GM06990 (cell line): ENCODE results near the gene CEP85.

Source experiments
- DNase-seq: peaks from one replicate; pipeline ENCODE4 v3.0.0-alpha.2; 2011; ENCODE audit not compliant: insufficient read length; ENCODE audit errors: extremely low read depth
- H3K27me3 ChIP-seq: replicated peaks from 2 replicates; pipeline ENCODE4 v1.6.0; 2011; ENCODE audit warnings: low read length; ENCODE audit not compliant: control insufficient read depth, insufficient read depth
- H3K36me3 ChIP-seq: 2 replicates; pipeline ENCODE4 v1.5.1; 2011; ENCODE audit warnings: low read length; ENCODE audit not compliant: control insufficient read depth, insufficient read depth
- H3K4me3 ChIP-seq: replicated peaks from 2 replicates; pipeline ENCODE4 v1.5.1; 2011; ENCODE audit warnings: low read depth, mild to moderate bottlenecking, control low read depth, low read length
- TF ChIP-seq, protein P1 (sequence below): IDR thresholded peaks from 2 replicates; pipeline ENCODE4 v1.5.1; 2011; ENCODE audit warnings: low read length, control low read depth, mild to moderate bottlenecking, inconsistent platforms; ENCODE audit not compliant: insufficient read depth, poor library complexity, severe bottlenecking

The CEP85 gene

DNA sequence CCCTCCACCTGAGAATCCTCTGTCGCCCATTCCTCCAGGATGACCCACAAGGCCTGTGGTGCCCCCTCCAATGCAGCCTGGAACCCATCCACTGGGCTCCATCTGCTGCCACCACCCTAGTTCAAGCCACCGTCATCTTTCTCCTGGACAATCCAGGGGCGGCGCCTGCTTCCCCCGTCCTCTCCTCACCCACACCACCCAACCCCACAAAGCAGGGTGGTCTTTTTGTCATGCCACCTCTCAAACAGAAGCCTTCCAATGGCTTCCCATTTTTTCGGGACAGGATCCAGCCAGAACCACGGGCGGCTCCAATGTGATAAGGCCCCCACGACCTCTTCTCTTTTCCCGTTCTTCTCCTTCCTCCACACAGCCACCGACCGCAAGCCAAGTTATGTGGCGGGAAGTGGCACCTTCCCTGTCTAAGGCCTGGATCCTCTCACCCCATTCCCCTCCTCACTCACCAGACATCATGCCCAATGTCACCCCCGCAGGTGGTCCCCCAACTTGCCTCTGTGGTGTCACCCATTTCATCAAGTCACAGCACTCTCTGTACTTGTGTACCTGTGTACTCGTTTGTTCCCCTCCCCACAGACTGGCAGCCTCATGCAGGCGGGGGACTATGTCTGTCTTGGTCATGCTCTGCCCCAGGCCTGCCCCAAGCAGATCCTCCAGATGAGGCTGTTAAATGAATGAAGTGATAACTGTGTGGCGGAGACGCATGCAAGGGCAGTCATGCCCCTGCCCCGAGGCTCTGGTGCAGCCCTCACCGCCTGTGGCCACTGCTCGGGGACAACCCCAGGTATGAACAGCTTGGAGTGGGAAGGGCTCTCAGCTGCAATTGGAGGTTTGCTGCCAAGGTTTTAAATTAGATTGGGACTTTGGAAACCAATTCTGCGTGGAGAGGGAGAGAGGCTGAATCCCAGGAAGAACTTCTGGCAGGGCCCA, 61.5 kb downstream of the CEP85 start:
- Histone ChIP-seq H3K36me3 (no peaks in the 10 kb centered on the region; the same call in 1 of the 2 replicates), H3K27me3 (no peaks in the 10 kb centered on the region), H3K4me3 (no peak overlapping the region)
- DNase-seq = no peak
- TF ChIP-seq, protein P1, sequence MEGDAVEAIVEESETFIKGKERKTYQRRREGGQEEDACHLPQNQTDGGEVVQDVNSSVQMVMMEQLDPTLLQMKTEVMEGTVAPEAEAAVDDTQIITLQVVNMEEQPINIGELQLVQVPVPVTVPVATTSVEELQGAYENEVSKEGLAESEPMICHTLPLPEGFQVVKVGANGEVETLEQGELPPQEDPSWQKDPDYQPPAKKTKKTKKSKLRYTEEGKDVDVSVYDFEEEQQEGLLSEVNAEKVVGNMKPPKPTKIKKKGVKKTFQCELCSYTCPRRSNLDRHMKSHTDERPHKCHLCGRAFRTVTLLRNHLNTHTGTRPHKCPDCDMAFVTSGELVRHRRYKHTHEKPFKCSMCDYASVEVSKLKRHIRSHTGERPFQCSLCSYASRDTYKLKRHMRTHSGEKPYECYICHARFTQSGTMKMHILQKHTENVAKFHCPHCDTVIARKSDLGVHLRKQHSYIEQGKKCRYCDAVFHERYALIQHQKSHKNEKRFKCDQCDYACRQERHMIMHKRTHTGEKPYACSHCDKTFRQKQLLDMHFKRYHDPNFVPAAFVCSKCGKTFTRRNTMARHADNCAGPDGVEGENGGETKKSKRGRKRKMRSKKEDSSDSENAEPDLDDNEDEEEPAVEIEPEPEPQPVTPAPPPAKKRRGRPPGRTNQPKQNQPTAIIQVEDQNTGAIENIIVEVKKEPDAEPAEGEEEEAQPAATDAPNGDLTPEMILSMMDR = no peak

DNA sequence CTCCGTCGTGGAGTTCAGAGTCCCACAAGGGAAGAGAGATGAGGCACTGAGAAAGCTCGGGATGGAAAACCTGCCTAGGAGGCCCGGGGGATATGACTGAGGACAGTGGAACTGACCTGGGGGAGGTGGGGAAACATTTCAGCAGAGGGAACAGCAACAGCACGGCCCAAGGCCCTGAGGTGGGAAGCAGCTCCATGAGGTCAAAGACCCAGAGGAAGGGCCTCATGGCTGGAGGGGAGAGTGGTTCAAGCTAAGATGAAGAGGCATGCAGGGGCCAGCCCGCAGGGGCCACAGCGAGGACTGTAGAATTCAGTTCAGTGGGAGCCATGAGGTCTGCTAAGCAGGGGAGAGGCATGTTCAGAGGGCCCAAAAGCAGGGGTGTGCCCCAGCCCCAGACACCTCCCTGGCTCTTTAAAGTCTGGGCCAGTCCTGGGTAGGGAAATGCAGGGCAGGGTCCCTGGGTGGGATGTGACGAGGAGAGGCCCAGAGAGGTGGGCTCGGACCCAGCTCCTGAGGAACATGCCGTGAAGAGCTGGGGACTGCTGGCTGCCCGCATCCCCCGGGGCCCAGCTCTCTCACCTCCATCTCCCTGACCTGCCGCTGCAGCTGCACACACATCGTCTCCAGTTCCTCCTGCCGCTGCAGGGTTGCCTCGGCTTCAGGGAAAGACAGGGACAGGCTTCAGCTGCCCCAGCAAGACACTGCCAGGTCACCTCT, 62.5 kb downstream of the CEP85 start:
- no peak for DNase-seq
- no peak overlapping the region for H3K4me3 ChIP-seq
- no peaks in the 10 kb centered on the region; the same call in 1 of the 2 replicates for H3K36me3 ChIP-seq
- TF ChIP-seq, protein P1 = no peak
- H3K27me3 ChIP-seq = no peaks in the 10 kb centered on the region

DNA sequence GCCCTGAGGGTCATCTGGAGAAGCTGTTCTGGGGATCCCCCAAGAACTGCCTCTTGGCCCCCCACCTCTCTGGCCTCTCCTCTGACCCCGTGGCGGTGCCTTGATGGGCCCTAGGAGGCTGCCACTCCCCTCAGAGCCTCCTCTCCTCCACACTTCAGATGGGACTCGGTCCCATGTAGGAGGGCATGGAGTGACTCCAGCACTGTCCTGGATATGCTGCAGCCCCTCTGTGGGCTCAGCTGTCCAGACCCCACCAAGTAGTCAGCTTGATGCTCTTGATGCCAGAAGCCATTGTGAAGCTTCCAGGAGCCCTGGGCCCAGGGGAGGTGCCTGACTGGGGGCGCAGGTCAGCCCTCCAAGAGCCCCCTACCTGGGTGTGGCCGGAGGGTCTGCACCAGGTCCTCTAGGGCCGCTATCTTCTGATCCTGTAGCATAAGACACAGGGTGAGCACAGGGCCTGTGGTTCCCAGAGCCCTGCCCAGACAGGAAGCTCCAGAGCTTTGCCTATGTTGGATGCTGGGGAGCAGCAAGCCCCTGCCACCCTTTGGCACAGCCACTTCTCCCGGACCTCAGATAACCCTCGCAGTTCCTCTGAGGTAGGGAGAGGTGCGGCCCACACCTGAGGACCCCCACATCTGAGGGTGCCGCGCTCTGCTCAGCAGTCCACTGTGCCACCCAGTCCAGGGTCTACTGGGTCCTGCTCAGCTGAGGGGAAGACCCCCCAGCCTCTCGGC, 63.2 kb downstream of the CEP85 start:
- Histone ChIP-seq H3K27me3 (no peaks in the 10 kb centered on the region), H3K4me3 (no peak overlapping the region), H3K36me3 (no peaks in the 10 kb centered on the region; the same call in 1 of the 2 replicates)
- TF ChIP-seq, protein P1 = no peak
- no peak for DNase-seq

DNA sequence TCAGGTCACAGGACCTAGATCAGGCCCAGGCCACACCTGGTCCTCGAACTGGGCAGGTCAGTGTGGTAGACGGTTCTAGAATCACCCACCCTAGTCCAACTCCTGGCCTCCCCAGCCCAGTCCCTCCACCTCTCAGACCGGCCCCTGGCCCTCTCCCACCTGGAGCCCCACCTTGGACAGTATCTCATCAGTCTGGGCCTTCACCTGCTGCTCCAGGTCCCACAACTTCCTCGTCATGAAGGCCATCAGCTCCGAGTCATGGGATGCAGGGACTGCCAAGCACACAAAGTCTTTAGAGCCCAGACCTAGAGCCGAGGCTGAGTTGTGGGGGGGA, 63.8 kb downstream of the CEP85 start:
- DNase-seq = no peak
- H3K36me3 ChIP-seq = no peaks in the 10 kb centered on the region; the same call in 1 of the 2 replicates
- TF ChIP-seq, protein P1 = no peak
- no peak overlapping the region for H3K4me3 ChIP-seq
- H3K27me3 ChIP-seq = no peaks in the 10 kb centered on the region

DNA sequence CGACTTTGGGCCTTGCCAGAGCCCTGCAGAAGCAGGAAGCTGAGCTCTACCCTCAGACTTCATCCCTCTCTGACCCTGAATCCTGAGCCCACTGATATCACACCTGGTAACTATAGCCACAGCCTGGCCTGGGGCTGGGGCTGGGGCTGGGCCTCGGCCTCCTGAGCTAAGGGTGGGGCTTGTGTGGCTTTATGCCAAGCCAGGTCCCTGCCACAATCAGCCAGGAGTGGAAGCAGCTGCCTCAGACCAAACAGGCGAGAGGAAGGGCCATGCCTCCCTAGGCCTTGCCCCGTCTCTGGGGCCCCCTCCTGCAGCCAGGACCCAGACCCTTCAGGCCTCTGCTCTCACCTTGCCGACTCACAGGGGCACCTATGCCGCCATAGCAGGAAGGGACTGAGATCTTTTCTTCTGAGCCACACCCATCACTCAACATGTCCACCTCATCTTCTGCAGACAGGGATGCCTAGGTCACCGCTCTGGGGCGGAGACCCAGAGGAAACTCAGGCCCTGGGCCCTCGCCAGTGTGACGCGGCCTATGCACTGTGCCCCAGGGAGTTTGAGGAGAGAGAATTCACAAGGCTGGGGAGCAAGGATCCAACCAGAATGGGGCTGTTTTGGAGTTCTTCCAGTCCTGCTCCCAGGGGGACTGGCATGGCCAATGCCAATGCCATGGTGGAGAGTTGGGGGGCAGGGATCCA, 66.7 kb downstream of the CEP85 start:
- no peak for DNase-seq
- H3K4me3 ChIP-seq = no peak overlapping the region
- TF ChIP-seq, protein P1 = no peak
- H3K27me3 ChIP-seq = no peaks in the 10 kb centered on the region
- H3K36me3 ChIP-seq = no peaks in the 10 kb centered on the region; the same call in 1 of the 2 replicates
